HEK293 (cell line): ENCODE measurements around the gene RRP15.
A peak's percentile ranks its signal among the peaks of the same experiment; 100 is the strongest.

ENCODE experiments used
- BCL6B ChIP-seq: fragments of 450-650 bp; formaldehyde crosslinking; IDR thresholded peaks from 2 replicates; pipeline ENCODE4 v1.5.1; 2017; ENCODE audit warnings: missing biosample characterization, missing genetic modification characterization
- KLF7 ChIP-seq: fragments of 450-650 bp; formaldehyde crosslinking; IDR thresholded peaks from 2 replicates; pipeline ENCODE4 v1.5.1; 2016; ENCODE audit warnings: missing biosample characterization, missing genetic modification characterization, borderline replicate concordance
- MZF1 ChIP-seq: fragments of 450-650 bp; formaldehyde crosslinking; IDR thresholded peaks from 2 replicates; pipeline ENCODE4 v1.5.1; 2017; ENCODE audit warnings: missing biosample characterization, missing genetic modification characterization, borderline replicate concordance
- OSR2 ChIP-seq: fragments of 450-650 bp; formaldehyde crosslinking; IDR thresholded peaks from 2 replicates; pipeline ENCODE4 v1.5.1; 2016; ENCODE audit warnings: missing biosample characterization, missing genetic modification characterization
- PBX3 ChIP-seq: sonication (generic); formaldehyde crosslinking; IDR thresholded peaks from 2 replicates; pipeline ENCODE4 v1.8.1; 2022; ENCODE audit warnings: mild to moderate bottlenecking, moderate library complexity, missing genetic modification reagents
- REPIN1 ChIP-seq: fragments of 450-650 bp; formaldehyde crosslinking; IDR thresholded peaks from 2 replicates; pipeline ENCODE4 v1.5.1; 2017; ENCODE audit warnings: missing biosample characterization, missing genetic modification characterization, low read depth
- SCRT1 ChIP-seq: fragments of 450-650 bp; formaldehyde crosslinking; IDR thresholded peaks from 2 replicates; pipeline ENCODE4 v1.5.1; 2016; ENCODE audit warnings: missing biosample characterization, missing genetic modification characterization, borderline replicate concordance
- YY2 ChIP-seq: fragments of 450-650 bp; formaldehyde crosslinking; IDR thresholded peaks from 2 replicates; pipeline ENCODE4 v1.5.1; 2016; ENCODE audit warnings: missing biosample characterization, missing genetic modification characterization
- ZBTB17 ChIP-seq: fragments of 450-650 bp; formaldehyde crosslinking; IDR thresholded peaks from 2 replicates; pipeline ENCODE4 v1.5.1; 2016; ENCODE audit warnings: missing biosample characterization, missing genetic modification characterization
- ZBTB20 ChIP-seq: fragments of 450-650 bp; formaldehyde crosslinking; IDR thresholded peaks from 2 replicates; pipeline ENCODE4 v1.5.1; 2016; ENCODE audit warnings: missing biosample characterization, missing genetic modification characterization
- ZBTB48 ChIP-seq: fragments of 450-650 bp; formaldehyde crosslinking; IDR thresholded peaks from 2 replicates; pipeline ENCODE4 v1.5.1; 2016; ENCODE audit warnings: missing biosample characterization, missing genetic modification characterization
- ZBTB49 ChIP-seq: fragments of 450-650 bp; formaldehyde crosslinking; IDR thresholded peaks from 2 replicates; pipeline ENCODE4 v1.5.1; 2016; ENCODE audit warnings: missing biosample characterization, missing genetic modification characterization, low read depth
- ZNF133 ChIP-seq: fragments of 450-650 bp; formaldehyde crosslinking; IDR thresholded peaks from 2 replicates; pipeline ENCODE4 v1.5.1; 2016; ENCODE audit warnings: missing biosample characterization, missing genetic modification characterization
- ZNF148 ChIP-seq: fragments of 450-650 bp; formaldehyde crosslinking; IDR thresholded peaks from 2 replicates; pipeline ENCODE4 v1.5.0; 2017; ENCODE audit warnings: missing biosample characterization, missing genetic modification characterization, borderline replicate concordance
- ZNF16 ChIP-seq: fragments of 450-650 bp; formaldehyde crosslinking; IDR thresholded peaks from 2 replicates; pipeline ENCODE4 v1.5.1; 2016; ENCODE audit warnings: low read depth, missing biosample characterization, missing genetic modification characterization
- ZNF18 ChIP-seq: fragments of 450-650 bp; formaldehyde crosslinking; IDR thresholded peaks from 2 replicates; pipeline ENCODE4 v1.5.1; 2016; ENCODE audit warnings: missing biosample characterization, missing genetic modification characterization
- ZNF214 ChIP-seq: fragments of 450-650 bp; formaldehyde crosslinking; IDR thresholded peaks from 2 replicates; pipeline ENCODE4 v1.5.1; 2017; ENCODE audit warnings: missing biosample characterization, mild to moderate bottlenecking, missing genetic modification characterization, borderline replicate concordance
- ZNF239 ChIP-seq: fragments of 450-650 bp; formaldehyde crosslinking; IDR thresholded peaks from 2 replicates; pipeline ENCODE4 v1.5.1; 2016; ENCODE audit warnings: missing biosample characterization, missing genetic modification characterization
- ZNF292 ChIP-seq: fragments of 450-650 bp; formaldehyde crosslinking; IDR thresholded peaks from 2 replicates; pipeline ENCODE4 v1.5.1; 2016; ENCODE audit warnings: low read depth, missing biosample characterization, missing genetic modification characterization, borderline replicate concordance
- ZNF354C ChIP-seq: fragments of 450-650 bp; formaldehyde crosslinking; IDR thresholded peaks from 2 replicates; pipeline ENCODE4 v1.5.1; 2016; ENCODE audit warnings: missing biosample characterization, missing genetic modification characterization, low read depth, borderline replicate concordance
- ZNF394 ChIP-seq: fragments of 450-650 bp; formaldehyde crosslinking; IDR thresholded peaks from 2 replicates; pipeline ENCODE4 v1.5.1; 2016; ENCODE audit warnings: missing biosample characterization, missing genetic modification characterization, mild to moderate bottlenecking, moderate library complexity, borderline replicate concordance
- ZNF398 ChIP-seq: fragments of 450-650 bp; formaldehyde crosslinking; IDR thresholded peaks from 2 replicates; pipeline ENCODE4 v1.5.1; 2017; ENCODE audit warnings: missing biosample characterization, missing genetic modification characterization
- ZNF548 ChIP-seq: fragments of 450-650 bp; formaldehyde crosslinking; IDR thresholded peaks from 2 replicates; pipeline ENCODE4 v1.5.1; 2016; ENCODE audit warnings: missing biosample characterization, missing genetic modification characterization
- ZNF560 ChIP-seq: fragments of 450-650 bp; formaldehyde crosslinking; IDR thresholded peaks from 2 replicates; pipeline ENCODE4 v1.5.1; 2017; ENCODE audit warnings: missing biosample characterization, missing genetic modification characterization, borderline replicate concordance
- ZNF747 ChIP-seq: fragments of 450-650 bp; formaldehyde crosslinking; IDR thresholded peaks from 2 replicates; pipeline ENCODE4 v1.5.1; 2016; ENCODE audit warnings: missing biosample characterization, missing genetic modification characterization
- ZSCAN5A ChIP-seq: fragments of 450-650 bp; formaldehyde crosslinking; IDR thresholded peaks from 2 replicates; pipeline ENCODE4 v1.5.1; 2016; ENCODE audit warnings: missing biosample characterization, missing genetic modification characterization

Gene RRP15

GRCh38 chr1:218345673-218346390 is 60.7 kb downstream of the RRP15 start (continued):
- TF ChIP-seq ZBTB49 (tag by site-specific recombination) (no peak), PBX3 (0 out of 2 replicates have a peak, but pooled peaks have one; percentile 44), ZBTB20 (peak; percentile 45; the same call in 1 of the 2 replicates), ZBTB48 (no peak; the same call in none of the 2 replicates), ZNF239 (tag by site-specific recombination) (no peak), KLF7 (tag by site-specific recombination) (no peak), ZNF148 (tag by site-specific recombination) (no peak), MZF1 (no peak), REPIN1 (tag by site-specific recombination) (peak; percentile 76; the same call in 1 of the 2 replicates), ZNF560 (tag by site-specific recombination) (no peak), ZNF398 (tag by site-specific recombination) (peak; percentile 55; the same call in 1 of the 2 replicates), ZNF747 (tag by site-specific recombination) (no peak), OSR2 (tag by site-specific recombination) (peak; percentile 31; the same call in 1 of the 2 replicates), ZNF18 (tag by site-specific recombination) (no peak), SCRT1 (tag by site-specific recombination) (no peak), ZNF354C (no peak), ZNF214 (tag by site-specific recombination) (no peak), ZNF548 (tag by site-specific recombination) (no peak), ZNF394 (peak; percentile 53; the same call in 1 of the 2 replicates), YY2 (tag by site-specific recombination) (no peak), BCL6B (tag by site-specific recombination) (no peak), ZSCAN5A (tag by site-specific recombination) (peak; percentile 84), ZNF133 (tag by site-specific recombination) (no peak), ZNF292 (tag by site-specific recombination) (no peak), ZBTB17 (peak; percentile 93), ZNF16 (tag by site-specific recombination) (no peak)
